ENCODE measurements around the gene CCNL2.
"Not testable (repeated sequence)": the region's sequence is repeated elsewhere in the genome, so short reads cannot be mapped to it uniquely, and the experiment has no call there.

Gene CCNL2

GRCh38 chr1:1415751-1416150 is 16.6 kb upstream of the CCNL2 start:
- TF ChIP-seq EZH2phosphoT487 (IDR thresholded peaks at IDR 0.05; ENCODE audit: low read depth) = no peak
- no peak for TF ChIP-seq CTCF (IDR thresholded peaks at IDR 0.05; ENCODE audit: low read depth, low read length)
- no peak overlapping the region for H3K9ac ChIP-seq (ENCODE audit: low read length)
- H3K4me3 ChIP-seq (ENCODE audit: low read length) = no peak overlapping the region
- H3K4me2 ChIP-seq (ENCODE audit: low read length) = no peak overlapping the region
- peaks cover 3% of the 10 kb centered on the region for H3K36me3 ChIP-seq (replicated peaks; ENCODE audit: low read depth, low read length)
- H3K79me2 ChIP-seq (ENCODE audit: low read length) = no peaks in the 10 kb centered on the region
- H3K27me3 ChIP-seq (ENCODE audit: low read depth, low read length) = no peaks in the 10 kb centered on the region
- H2AFZ ChIP-seq (ENCODE audit: low read depth, low read length) = no peak overlapping the region
- no peaks in the 10 kb centered on the region for H3K9me3 ChIP-seq (ENCODE audit: insufficient read depth, low read length)
- peaks cover 19% of the 10 kb centered on the region for H3K4me1 ChIP-seq (ENCODE audit: low read length)
- no peak overlapping the region for H3K27ac ChIP-seq (ENCODE audit: low read length)
- no peaks in the 10 kb centered on the region for H4K20me1 ChIP-seq (ENCODE audit: insufficient read depth, low read length)

- not testable (repeated sequence) for H4K20me1 ChIP-seq (ENCODE audit: insufficient read depth, low read length); H3K27me3 ChIP-seq (ENCODE audit: low read depth, low read length); H3K4me3 ChIP-seq (ENCODE audit: low read length); H3K9me3 ChIP-seq (ENCODE audit: insufficient read depth, low read length); H3K9ac ChIP-seq (ENCODE audit: low read length); H2AFZ ChIP-seq (ENCODE audit: low read depth, low read length); H3K27ac ChIP-seq (ENCODE audit: low read length); H3K4me2 ChIP-seq (ENCODE audit: low read length); H3K4me1 ChIP-seq (ENCODE audit: low read length)
- H3K79me2 ChIP-seq (ENCODE audit: low read length) = peaks cover 23% of the 10 kb centered on the region
- H3K36me3 ChIP-seq (replicated peaks; ENCODE audit: low read depth, low read length) = peaks cover 17% of the 10 kb centered on the region
Measured at GRCh38 chr1:1412311-1412902, 13.3 kb upstream of the CCNL2 start.

GRCh38 chr1:1411626-1412025 is 12.5 kb upstream of the CCNL2 start:
- H3K27me3 ChIP-seq (ENCODE audit: low read depth, low read length) = no peaks in the 10 kb centered on the region
- H3K36me3 ChIP-seq (replicated peaks; ENCODE audit: low read depth, low read length) = peaks cover 17% of the 10 kb centered on the region
- H2AFZ ChIP-seq (ENCODE audit: low read depth, low read length) = no peak overlapping the region
- H3K9me3 ChIP-seq (ENCODE audit: insufficient read depth, low read length) = no peaks in the 10 kb centered on the region
- no peaks in the 10 kb centered on the region for H4K20me1 ChIP-seq (ENCODE audit: insufficient read depth, low read length)
- H3K79me2 ChIP-seq (ENCODE audit: low read length) = peaks cover 31% of the 10 kb centered on the region
- H3K4me2 ChIP-seq (ENCODE audit: low read length) = no peak overlapping the region
- peaks cover 5% of the 10 kb centered on the region for H3K4me1 ChIP-seq (ENCODE audit: low read length)
- TF ChIP-seq EZH2phosphoT487 (IDR thresholded peaks at IDR 0.05; ENCODE audit: low read depth) (no peak), CTCF (IDR thresholded peaks at IDR 0.05; ENCODE audit: low read depth, low read length) (no peak)
- H3K4me3 ChIP-seq (ENCODE audit: low read length) = no peak overlapping the region
- H3K9ac ChIP-seq (ENCODE audit: low read length) = no peak overlapping the region
- no peak overlapping the region for H3K27ac ChIP-seq (ENCODE audit: low read length)

GRCh38 chr1:1410238-1410637 is 11.1 kb upstream of the CCNL2 start:
- Histone ChIP-seq H3K36me3 (replicated peaks; ENCODE audit: low read depth, low read length) (peaks cover 28% of the 10 kb centered on the region), H3K79me2 (ENCODE audit: low read length) (peaks cover 45% of the 10 kb centered on the region), H3K4me1 (ENCODE audit: low read length) (peaks cover 16% of the 10 kb centered on the region)
- not testable (repeated sequence) for H4K20me1 ChIP-seq (ENCODE audit: insufficient read depth, low read length); H3K27ac ChIP-seq (ENCODE audit: low read length); H3K4me2 ChIP-seq (ENCODE audit: low read length); H3K9me3 ChIP-seq (ENCODE audit: insufficient read depth, low read length); H3K9ac ChIP-seq (ENCODE audit: low read length); H3K4me3 ChIP-seq (ENCODE audit: low read length); H3K27me3 ChIP-seq (ENCODE audit: low read depth, low read length); H2AFZ ChIP-seq (ENCODE audit: low read depth, low read length)

GRCh38 chr1:1407636-1408318 is 8.6 kb upstream of the CCNL2 start:
- Histone ChIP-seq H3K4me2 (ENCODE audit: low read length) (peak overlapping the region; percentile 66), H3K36me3 (replicated peaks; ENCODE audit: low read depth, low read length) (peaks cover 37% of the 10 kb centered on the region), H3K9me3 (ENCODE audit: insufficient read depth, low read length) (no peaks in the 10 kb centered on the region), H3K27me3 (ENCODE audit: low read depth, low read length) (no peaks in the 10 kb centered on the region), H2AFZ (ENCODE audit: low read depth, low read length) (no peak overlapping the region), H3K9ac (ENCODE audit: low read length) (peak overlapping the region; percentile 85), H3K4me1 (ENCODE audit: low read length) (peaks cover 16% of the 10 kb centered on the region), H4K20me1 (ENCODE audit: insufficient read depth, low read length) (no peaks in the 10 kb centered on the region), H3K79me2 (ENCODE audit: low read length) (peaks cover 59% of the 10 kb centered on the region), H3K4me3 (ENCODE audit: low read length) (peak overlapping the region; percentile 82), H3K27ac (ENCODE audit: low read length) (peak overlapping the region; percentile 71)
- TF ChIP-seq CTCF (IDR thresholded peaks at IDR 0.05; ENCODE audit: low read depth, low read length) = no peak
